Skin epidermis (tissue), 12 donors: ENCODE measurements around the gene FGF1.
A peak's percentile ranks its signal among the peaks of the same experiment; 100 is the strongest.
"Not testable (repeated sequence)": the region's sequence is repeated elsewhere in the genome, so short reads cannot be mapped to it uniquely, and the experiment has no call there.

ENCODE experiments used
- H3K27ac ChIP-seq, 21 experiments: fragments of 200-600 bp; sonication (generic) in 11 of 21; one replicate each; pipeline ENCODE4 v1.5.0; 2020; ENCODE audit warnings: mild to moderate bottlenecking in 3 of 21, inconsistent platforms in 2 of 21, moderate library complexity in 2 of 21
- H3K4me3 ChIP-seq, 7 experiments: fragments of 200-600 bp; sonication (generic) in 2 of 7; one replicate each; pipeline ENCODE4 v1.5.0; 2020; ENCODE audit warnings: inconsistent platforms in 2 of 7, mild to moderate bottlenecking in 2 of 7, moderate library complexity in 1 of 7

Gene FGF1

GRCh38 chr5:142652563-142652962 lies 33.3 kb downstream of the FGF1 start:
- no peak overlapping the region for H3K4me3 ChIP-seq
- H3K27ac ChIP-seq, result no peak overlapping the region

DNA sequence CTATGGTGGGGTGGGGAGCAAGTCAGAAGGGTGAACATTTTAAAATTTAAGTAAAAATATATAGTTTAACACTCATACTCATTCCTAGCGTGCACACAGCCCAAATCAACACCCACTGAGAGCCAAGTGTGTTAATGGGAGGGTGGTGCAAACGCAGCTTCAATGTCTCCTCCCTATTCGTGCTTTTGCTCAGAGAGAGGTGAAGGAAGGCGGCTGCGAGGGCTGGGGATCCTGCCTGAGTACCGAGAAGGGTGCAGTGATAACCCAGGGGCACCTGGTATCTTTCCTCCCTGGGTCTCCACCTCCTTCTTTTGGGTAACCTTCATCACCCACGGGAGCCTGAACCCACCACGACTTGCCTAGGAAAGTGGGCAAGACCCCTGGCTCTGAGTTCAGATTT lies 35.0 kb downstream of the FGF1 start:
- no peak overlapping the region for H3K4me3 ChIP-seq

DNA sequence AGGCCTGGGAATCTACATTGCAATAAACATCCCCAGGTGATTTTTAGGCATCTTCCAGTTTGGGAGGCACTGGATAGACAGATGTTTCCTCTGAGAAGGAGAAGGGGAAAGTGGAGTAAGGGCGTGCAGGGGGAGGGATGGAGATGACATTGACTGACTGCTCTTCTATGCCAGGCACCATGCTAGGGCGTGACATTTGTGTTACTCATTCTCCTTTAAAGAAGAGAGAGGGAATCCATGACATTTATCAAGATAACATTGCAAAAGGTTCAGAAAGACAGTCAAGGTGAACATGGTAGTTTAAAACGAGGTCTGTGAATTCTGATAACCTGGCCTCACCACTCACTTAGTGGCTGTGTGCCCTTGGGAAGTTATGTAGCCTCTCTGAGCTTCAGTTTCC lies 35.8 kb downstream of the FGF1 start:
- H3K27ac ChIP-seq, result no peak overlapping the region
- H3K4me3 ChIP-seq, result no peak overlapping the region

More for the DNA sequence above, 35.0 kb downstream of the FGF1 start:
- no peak overlapping the region for H3K27ac ChIP-seq

DNA sequence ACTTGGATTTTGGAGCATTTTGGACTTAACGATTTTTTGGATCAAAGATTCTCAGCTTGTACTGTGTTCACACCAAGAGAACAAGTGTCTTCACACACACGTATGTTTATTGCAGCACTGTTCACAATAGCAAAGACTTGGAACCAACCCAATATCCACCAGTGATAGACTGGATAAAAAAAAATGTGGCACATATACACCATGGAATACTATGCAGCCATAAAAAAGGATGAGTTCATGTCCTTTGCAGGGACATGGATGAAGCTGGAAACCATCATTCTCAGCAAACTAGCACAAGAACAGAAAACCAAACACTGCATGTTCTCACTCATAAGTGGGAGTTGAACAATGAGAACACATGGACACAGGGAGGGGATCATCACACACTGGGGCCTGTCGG lies 37.8 kb downstream of the FGF1 start:
- H3K27ac ChIP-seq, H3K4me3 ChIP-seq: not testable (repeated sequence)

DNA sequence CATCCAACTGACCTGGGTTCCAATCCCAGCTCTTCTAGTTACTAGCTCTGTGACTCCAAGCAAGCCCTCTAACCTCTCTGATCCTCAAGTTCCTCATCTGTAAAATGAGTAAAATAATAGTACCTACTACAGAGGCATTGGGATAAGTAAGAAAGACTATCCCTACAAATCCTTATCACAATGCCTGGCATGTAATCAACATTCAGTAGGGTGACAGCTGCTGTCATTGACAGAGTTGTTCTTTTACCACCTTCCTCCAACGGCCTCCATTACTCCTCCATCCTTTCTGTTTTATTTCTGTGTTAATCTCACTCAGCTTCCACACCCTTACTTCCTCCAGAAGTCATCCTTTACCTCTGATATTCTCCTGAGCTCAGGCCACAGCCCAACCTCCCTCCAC lies 40.4 kb downstream of the FGF1 start:
- H3K4me3 ChIP-seq, result no peak overlapping the region
- peak overlapping the region in 9 of 21 experiments; percentile 5 to 65 (median 45) for H3K27ac ChIP-seq

GRCh38 chr5:142644640-142645361 lies 41.1 kb downstream of the FGF1 start:
- no peak overlapping the region for H3K4me3 ChIP-seq
- peak overlapping the region in 9 of 21 experiments; percentile 5 to 65 (median 45) for H3K27ac ChIP-seq

DNA sequence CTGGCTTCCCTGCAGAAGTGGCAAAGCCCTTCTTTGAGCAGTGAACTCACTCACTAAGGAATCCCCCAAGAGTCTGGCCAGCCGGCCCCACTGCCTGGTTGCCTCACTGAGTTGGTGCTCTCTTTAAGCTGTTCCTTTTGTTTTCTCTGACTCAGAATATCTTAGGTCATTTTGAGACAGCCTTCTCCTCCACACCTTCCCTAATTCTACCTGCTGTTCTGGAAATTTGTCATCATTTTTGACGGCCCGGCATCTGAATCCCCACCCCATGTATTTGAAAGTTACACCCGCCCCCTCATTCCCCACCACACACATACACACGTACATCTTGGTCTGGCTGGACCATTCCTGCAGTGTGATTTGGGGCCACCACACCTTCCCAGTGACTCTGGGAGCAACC lies 41.8 kb downstream of the FGF1 start:
- Histone ChIP-seq H3K4me3 (no peak overlapping the region), H3K27ac (peak overlapping the region in 2 of 21 experiments; percentile 32 to 54)

- no peak overlapping the region for H3K4me3 ChIP-seq
- no peak overlapping the region for H3K27ac ChIP-seq
These were observed 42.3 kb downstream of the FGF1 start for GRCh38 chr5:142643634-142644033.

DNA sequence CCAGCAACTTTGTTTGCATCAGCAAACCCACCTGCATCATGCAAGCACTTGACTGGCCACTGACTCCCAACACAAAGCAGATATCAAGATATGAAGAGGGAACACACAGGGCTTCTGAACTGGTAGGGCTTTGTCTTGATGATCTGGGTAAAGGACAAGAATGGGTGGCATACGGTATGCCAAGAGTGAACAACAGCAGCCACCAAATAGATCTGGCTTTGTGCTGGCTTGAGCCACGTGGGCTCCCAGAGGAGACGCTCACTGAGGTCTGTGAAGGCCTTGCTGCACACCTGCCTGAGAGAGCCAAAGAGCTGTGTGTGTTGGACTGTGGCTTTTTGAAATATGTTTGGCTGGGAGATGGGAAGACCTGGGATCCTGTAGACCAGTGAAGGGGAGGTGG lies 43.5 kb downstream of the FGF1 start:
- H3K4me3 ChIP-seq, result no peak overlapping the region

GRCh38 chr5:142641711-142642110 lies 44.2 kb downstream of the FGF1 start:
- Histone ChIP-seq H3K27ac (no peak overlapping the region), H3K4me3 (no peak overlapping the region)

More for the DNA sequence above, 43.5 kb downstream of the FGF1 start:
- H3K27ac ChIP-seq, result no peak overlapping the region

DNA sequence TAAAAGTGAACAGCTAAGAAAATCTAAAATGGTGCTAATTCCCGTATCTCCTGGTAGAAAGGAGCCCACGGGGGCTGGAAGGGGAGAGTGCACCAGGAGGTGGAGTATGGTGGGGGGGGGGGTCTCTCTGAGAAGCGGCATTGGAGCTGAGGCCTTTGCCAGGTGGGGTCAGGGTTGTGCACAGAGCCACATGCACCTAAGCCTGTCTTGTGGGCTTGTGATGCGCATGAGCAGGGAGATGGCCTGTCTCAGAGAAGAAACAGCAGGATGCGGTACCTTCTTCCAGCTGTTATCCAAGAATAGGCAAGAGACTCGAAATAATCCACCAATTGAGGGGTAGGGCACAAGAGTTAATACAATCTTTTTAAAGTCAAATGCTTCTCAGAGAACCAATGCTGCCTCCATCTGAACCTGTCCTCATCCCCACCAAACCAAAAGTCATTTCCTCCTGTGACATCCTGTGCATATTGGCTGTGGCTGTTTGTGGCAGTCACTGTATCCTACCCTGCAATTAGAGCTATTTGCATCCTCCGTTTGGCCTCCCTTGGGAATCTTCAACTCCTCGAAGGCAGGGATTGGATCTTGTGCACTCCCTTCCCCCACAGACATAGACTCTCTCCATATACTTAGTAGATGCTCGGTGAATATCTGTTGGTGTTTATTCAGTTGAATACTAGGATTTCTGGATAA lies 45.4 kb downstream of the FGF1 start:
- H3K4me3 ChIP-seq, result no peak overlapping the region

GRCh38 chr5:142639455-142639854 lies 46.4 kb downstream of the FGF1 start:
- Histone ChIP-seq H3K4me3 (no peak overlapping the region), H3K27ac (no peak overlapping the region)

More for the DNA sequence above, 45.4 kb downstream of the FGF1 start:
- no peak overlapping the region for H3K27ac ChIP-seq

DNA sequence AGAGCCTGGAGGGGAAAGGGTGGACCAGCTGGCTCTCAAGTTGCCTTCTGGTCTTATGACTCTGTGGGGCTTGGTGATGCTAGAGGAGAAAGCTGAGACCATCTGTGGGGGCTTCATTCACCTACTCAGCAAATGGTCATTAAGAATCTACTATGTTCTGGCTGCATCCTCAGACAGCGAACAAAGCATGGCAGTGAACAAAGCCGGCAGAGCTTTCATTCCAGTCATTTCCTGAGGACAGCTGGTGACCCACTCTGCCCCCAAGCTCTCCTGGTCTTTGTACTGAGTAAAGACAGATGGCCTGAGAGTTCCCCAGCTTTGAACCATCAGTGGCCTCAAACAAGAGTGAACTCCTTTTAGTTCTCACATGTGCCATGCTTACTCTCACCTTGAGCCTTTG lies 48.0 kb downstream of the FGF1 start:
- H3K4me3 ChIP-seq, result no peak overlapping the region
- H3K27ac ChIP-seq, result no peak overlapping the region

GRCh38 chr5:142636698-142637324 lies 49.1 kb downstream of the FGF1 start:
- Histone ChIP-seq H3K27ac (no peak overlapping the region), H3K4me3 (no peak overlapping the region)

DNA sequence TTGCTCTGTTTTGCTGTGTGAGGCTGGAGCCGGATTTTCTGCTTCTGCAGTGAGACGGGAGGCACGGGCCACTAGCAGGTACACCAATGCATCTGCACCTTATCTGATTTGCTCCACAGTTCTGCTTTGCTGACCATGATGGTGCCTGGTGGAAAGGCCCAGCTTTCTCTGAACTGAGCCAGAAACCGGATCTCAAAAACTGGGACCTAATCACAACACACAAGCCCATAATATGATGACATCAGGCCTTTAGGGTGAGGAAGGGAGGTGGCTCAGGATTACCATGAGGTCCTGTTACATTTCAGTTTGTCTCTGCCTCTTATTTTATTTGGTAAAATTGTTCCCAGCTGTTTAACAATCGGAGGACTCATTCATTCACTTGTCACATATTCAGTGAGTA lies 49.8 kb downstream of the FGF1 start:
- no peak overlapping the region for H3K27ac ChIP-seq
- no peak overlapping the region for H3K4me3 ChIP-seq

DNA sequence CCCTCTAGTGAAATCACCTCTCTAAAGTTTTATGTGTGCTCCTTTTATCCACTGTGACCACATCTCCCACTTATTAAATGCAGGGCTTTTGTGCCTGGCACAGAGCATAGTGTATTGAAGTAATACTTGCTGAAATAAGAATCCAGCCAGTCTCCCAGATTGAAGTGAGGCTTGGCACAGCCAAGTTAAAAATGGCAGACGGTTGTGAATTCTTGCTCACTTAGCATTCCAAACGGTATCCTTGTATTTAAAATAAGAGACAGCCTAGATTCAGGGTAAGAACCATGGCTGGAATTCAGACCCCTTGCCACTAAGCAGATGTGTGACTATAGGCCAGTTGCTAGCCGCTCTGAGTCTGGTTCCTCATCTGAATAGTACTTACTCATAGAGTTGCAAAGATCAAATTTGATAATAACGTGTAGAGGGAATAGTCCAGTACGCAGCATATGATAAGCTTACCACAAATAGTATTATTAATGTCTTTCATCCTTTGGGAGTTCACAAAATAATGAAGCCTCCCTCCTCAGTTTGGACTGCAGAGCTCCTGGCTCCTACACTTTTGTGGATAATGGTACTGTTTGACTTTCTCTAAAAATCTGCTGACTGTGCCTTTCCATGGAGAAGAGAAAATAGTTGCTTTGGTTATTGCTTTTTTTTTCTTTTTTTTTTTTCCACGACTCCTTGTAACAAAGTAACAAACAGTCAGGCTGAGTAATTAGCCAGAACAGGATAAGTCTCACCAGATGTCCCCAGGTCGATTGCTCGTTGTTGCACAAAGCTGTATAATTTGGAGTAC lies 51.5 kb downstream of the FGF1 start:
- Histone ChIP-seq H3K4me3 (no peak overlapping the region), H3K27ac (no peak overlapping the region)

- Histone ChIP-seq H3K4me3 (no peak overlapping the region), H3K27ac (no peak overlapping the region)
These were observed 54.9 kb downstream of the FGF1 start for GRCh38 chr5:142630927-142631539.

DNA sequence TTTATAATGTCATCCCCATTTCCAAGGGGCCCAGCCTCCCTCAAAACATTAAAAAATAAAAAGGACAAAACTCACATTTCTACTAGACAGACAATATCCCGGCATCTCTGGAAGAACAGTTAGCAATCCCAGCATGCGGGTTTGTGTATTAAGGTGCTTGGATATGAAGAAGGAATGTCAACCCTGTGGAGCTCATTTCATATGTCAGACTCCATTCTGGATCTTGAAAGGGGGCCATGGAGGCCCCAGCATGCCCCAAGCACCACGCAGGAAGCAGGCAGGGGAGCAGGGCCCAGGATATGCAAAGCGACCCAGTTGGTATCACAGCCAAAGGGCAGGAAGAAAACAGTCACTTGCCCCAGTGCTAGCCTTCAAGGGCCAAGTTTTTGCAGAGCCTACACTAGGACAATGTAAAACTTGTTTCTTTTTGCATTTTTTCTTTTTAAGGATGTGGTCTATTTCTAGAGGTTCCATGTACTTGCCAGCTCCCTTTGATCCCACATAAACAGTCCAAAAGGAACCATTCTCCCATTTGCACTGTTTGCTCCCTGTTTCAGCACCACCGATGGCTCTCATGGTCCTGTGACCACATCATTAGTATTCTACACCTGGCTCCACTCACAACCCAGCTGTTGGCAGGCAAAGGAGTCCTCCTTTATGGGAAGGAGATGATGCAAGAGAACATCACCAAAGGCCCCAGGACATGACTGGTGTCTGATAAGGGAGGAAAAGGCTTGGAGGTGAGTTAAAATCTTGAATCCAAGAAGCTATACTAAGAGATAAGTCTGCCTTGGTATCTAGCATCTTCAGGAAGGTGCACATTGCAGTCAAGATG lies 58.3 kb downstream of the FGF1 start:
- no peak overlapping the region for H3K4me3 ChIP-seq
- H3K27ac ChIP-seq, result no peak overlapping the region

DNA sequence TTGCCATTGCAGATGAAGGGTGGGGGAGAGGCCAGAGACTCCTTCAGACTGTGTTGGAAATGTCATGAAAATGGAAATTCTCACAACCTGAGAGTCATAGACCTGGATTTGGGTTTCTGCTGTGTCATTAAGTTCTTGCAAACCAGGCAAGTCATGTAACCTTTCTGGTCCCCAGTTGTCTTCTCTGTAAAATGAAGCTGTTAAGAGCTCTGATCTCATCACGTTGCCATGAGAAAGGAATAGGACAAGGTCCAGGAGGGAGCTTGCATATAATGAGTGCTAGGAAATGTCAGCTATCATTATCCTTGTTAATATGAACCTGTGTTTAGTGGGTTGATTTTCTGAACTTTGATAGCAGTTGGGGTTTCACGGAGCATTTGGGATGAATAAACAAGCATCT lies 59.1 kb downstream of the FGF1 start:
- H3K27ac ChIP-seq, result no peak overlapping the region

More for the DNA sequence above, 59.1 kb downstream of the FGF1 start:
- H3K4me3 ChIP-seq, result no peak overlapping the region
